Femur (tissue), 1 donor: ENCODE data around the gene ELAVL1.

Experiments
- DNase-seq: peaks from one replicate; pipeline ENCODE4 v3.0.0-alpha.2; 2017

The ELAVL1 gene

GRCh38 chr19:8020681-8021080 lies 15.2 kb upstream of the ELAVL1 start:
- no peak for DNase-seq

- peak; percentile 40 for DNase-seq
These were observed 12.4 kb upstream of the ELAVL1 start for GRCh38 chr19:8017808-8018207.

GRCh38 chr19:8004723-8005513 lies 523 bp downstream of the ELAVL1 start:
- peak; percentile 36 for DNase-seq

GRCh38 chr19:8004001-8004400 lies 1.4 kb downstream of the ELAVL1 start:
- no peak for DNase-seq

- DNase-seq, result peak; percentile 85
These were observed 3.2 kb downstream of the ELAVL1 start for GRCh38 chr19:8001995-8002849.

GRCh38 chr19:8001651-8001994 lies 3.8 kb downstream of the ELAVL1 start:
- no peak for DNase-seq

- no peak for DNase-seq
These were observed 5.0 kb downstream of the ELAVL1 start for GRCh38 chr19:8000298-8001038.

GRCh38 chr19:7999376-7999775 lies 6.1 kb downstream of the ELAVL1 start:
- no peak for DNase-seq

GRCh38 chr19:7997809-7998480 lies 7.5 kb downstream of the ELAVL1 start:
- DNase-seq, result no peak

GRCh38 chr19:7996883-7997282 lies 8.6 kb downstream of the ELAVL1 start:
- DNase-seq, result no peak

- no peak for DNase-seq
These were observed 9.7 kb downstream of the ELAVL1 start for GRCh38 chr19:7995810-7996158.

GRCh38 chr19:7994928-7995809 lies 10.3 kb downstream of the ELAVL1 start:
- DNase-seq, result no peak

GRCh38 chr19:7994114-7994513 lies 11.3 kb downstream of the ELAVL1 start:
- DNase-seq, result no peak

- DNase-seq, result no peak
These were observed 11.9 kb downstream of the ELAVL1 start for GRCh38 chr19:7993560-7993959.

GRCh38 chr19:7992575-7992974 lies 12.9 kb downstream of the ELAVL1 start:
- DNase-seq, result no peak

GRCh38 chr19:7989071-7989575 lies 16.3 kb downstream of the ELAVL1 start:
- DNase-seq, result no peak

GRCh38 chr19:7988307-7988706 lies 17.1 kb downstream of the ELAVL1 start:
- DNase-seq, result no peak

GRCh38 chr19:7987114-7987768 lies 18.2 kb downstream of the ELAVL1 start:
- DNase-seq, result no peak

GRCh38 chr19:7986321-7987113 lies 18.9 kb downstream of the ELAVL1 start:
- DNase-seq, result no peak

GRCh38 chr19:7985481-7985911 lies 19.9 kb downstream of the ELAVL1 start:
- DNase-seq, result no peak
